GM12878 (cell line): Measurements from ENCODE around the gene IL27RA. TPM values are rescaled to one million over a fixed set of nuclear protein-coding genes. Genes with fewer than 3 reads are reported as not detected.

Experiments
- BACH1 ChIP-seq: fragments of 450-650 bp; IDR thresholded peaks from 2 replicates; pipeline ENCODE4 v1.6.1; 2017; ENCODE audit warnings: mild to moderate bottlenecking, borderline replicate concordance
- CEBPB ChIP-seq, 2 experiments: fragments of 150-350 bp in 1 of 2; IDR thresholded peaks; 2 replicates each; pipeline ENCODE4 v1.6.1; 2012 to 2014; ENCODE audit warnings: low read depth in 2 of 2, low read length in 2 of 2, borderline replicate concordance in 1 of 2, inconsistent platforms in 1 of 2
- CEBPZ ChIP-seq: fragments of 150-350 bp; IDR thresholded peaks from 2 replicates; pipeline ENCODE4 v1.6.1; 2016; ENCODE audit warnings: low read depth, low read length
- CREM ChIP-seq: IDR thresholded peaks from 2 replicates; pipeline ENCODE4 v1.6.1; 2014; ENCODE audit warnings: antibody characterized with exemption, low read depth
- EED ChIP-seq: sonication (generic); IDR thresholded peaks from 2 replicates; pipeline ENCODE4 v1.6.1; 2016; ENCODE audit warnings: antibody characterized with exemption, low read depth
- EZH2 ChIP-seq: IDR thresholded peaks from 2 replicates; pipeline ENCODE4 v1.6.1; 2012; ENCODE audit warnings: low read depth, mild to moderate bottlenecking, control low read depth, inconsistent platforms, low read length, borderline replicate concordance; ENCODE audit not compliant: control insufficient read depth
- GABPA ChIP-seq: IDR thresholded peaks from 2 replicates; pipeline ENCODE4 v1.6.1; 2014; ENCODE audit warnings: antibody characterized with exemption, low read depth, mild to moderate bottlenecking, inconsistent platforms
- MTA3 ChIP-seq: IDR thresholded peaks from 2 replicates; pipeline ENCODE4 v1.6.1; 2012; ENCODE audit warnings: low read length, inconsistent platforms, borderline replicate concordance
- MXI1 ChIP-seq: fragments of 150-350 bp; IDR thresholded peaks from 2 replicates; pipeline ENCODE4 v1.6.1; 2011; ENCODE audit warnings: low read depth, mild to moderate bottlenecking, inconsistent platforms, low read length, improper control_type of control experiment
- NFYB ChIP-seq: IDR thresholded peaks from 2 replicates; pipeline ENCODE4 v1.6.1; 2011; ENCODE audit warnings: low read depth, mild to moderate bottlenecking, low read length, improper control_type of control experiment, moderate library complexity; ENCODE audit not compliant: insufficient read depth
- NKRF ChIP-seq: fragments of 450-650 bp; conservative IDR thresholded peaks from 2 replicates; pipeline ENCODE4 v1.6.1; 2017; ENCODE audit warnings: mild to moderate bottlenecking, moderate library complexity
- PAX8 ChIP-seq: fragments of 450-650 bp; IDR thresholded peaks from 2 replicates; pipeline ENCODE4 v1.6.1; 2017; ENCODE audit warnings: mild to moderate bottlenecking, moderate library complexity
- RAD21 ChIP-seq: IDR thresholded peaks from 2 replicates; pipeline ENCODE4 v1.6.1; 2011; ENCODE audit warnings: mild to moderate bottlenecking, low read depth, low read length, moderate library complexity; ENCODE audit not compliant: insufficient read depth
- REST ChIP-seq: IDR thresholded peaks from 2 replicates; pipeline ENCODE4 v1.6.1; 2012; ENCODE audit warnings: mild to moderate bottlenecking, low read depth, low read length
- TCF12 ChIP-seq: IDR thresholded peaks from 2 replicates; pipeline ENCODE4 v1.6.1; 2011; ENCODE audit warnings: low read depth, mild to moderate bottlenecking, low read length
- ZNF592 ChIP-seq: fragments of 450-650 bp; IDR thresholded peaks from 2 replicates; pipeline ENCODE4 v1.6.1; 2017; ENCODE audit warnings: mild to moderate bottlenecking, moderate library complexity
- polyA plus RNA-seq, 11 experiments: library from polyadenylated mRNA; depleted of rRNA in 4 of 11; unstranded in 6 of 11; stranded (reverse) in 5 of 11; fragments of >200 nt; fragmentation: Nextera tagmentation in 4 of 11; fragmentation: Illumina TruSeq in 1 of 11; extraction: Ambion mirVana in 4 of 11; extraction: Trizol in 1 of 11; gene quantifications; 1 replicate in 1 of 11; 2 replicates in 10 of 11; pipeline versions ENCODE4 v1.2.1 to v1.2.3, GENCODE V29; 2011 to 2016; ENCODE audit warnings: inconsistent platforms in 2 of 11, missing spikeins in 2 of 11, low read depth in 1 of 11
- total RNA-seq, 4 experiments: library from RNA; depleted of rRNA in 3 of 4; stranded (reverse); fragments of >200 nt in 3 of 4; fragmentation: Illumina TruSeq in 1 of 4; extraction: Trizol in 1 of 4; gene quantifications; 2 replicates each; pipeline versions ENCODE4 v1.2.1 to v1.2.3, GENCODE V29; 2013 to 2021

The IL27RA gene
- total and polyA plus RNA-seq, 10 of the 15 experiments (the other 5 are each of a cell fraction or from before 2014, with no cell fraction given), result 8.4 to 63.5 (median 41.2) TPM

- no peak for TF ChIP-seq TCF12
- no peak for TF ChIP-seq GABPA
- TF ChIP-seq MTA3, result no peak
- no peak for TF ChIP-seq PAX8
- no peak for TF ChIP-seq EZH2
- no peak for TF ChIP-seq NFYB
- no peak for TF ChIP-seq BACH1
- no peak for TF ChIP-seq REST
- TF ChIP-seq ZNF592, result no peak
- TF ChIP-seq MXI1, result no peak
- TF ChIP-seq RAD21, result no peak
- peak; percentile 5 for TF ChIP-seq NKRF
- TF ChIP-seq CEBPB (IDR thresholded peaks at IDR 0.05; ENCODE audit: borderline replicate concordance in 1 of 2, low read depth in 2 of 2, low read length in 2 of 2), result no peak
- no peak for TF ChIP-seq EED
- TF ChIP-seq CREM, result no peak
- no peak for TF ChIP-seq CEBPZ
Measured at GRCh38 chr19:14081797-14082674, 50.5 kb downstream of the IL27RA start (continued).
